GM20000 (cell line): ENCODE measurements around the gene TSPAN18.

Experiments used
- DNase-seq: peaks from one replicate; pipeline ENCODE4 v3.0.0; 2012; ENCODE audit warnings: low spot score
- CTCF ChIP-seq: IDR thresholded peaks from 2 replicates; pipeline ENCODE4 v1.5.1; 2012; ENCODE audit warnings: mild to moderate bottlenecking, control low read depth; ENCODE audit errors: extremely low read depth, missing control alignments

TSPAN18 gene

GRCh38 chr11:44811841-44812448 is 85.2 kb downstream of the TSPAN18 start:
- TF ChIP-seq CTCF: no peak
- DNase-seq: no peak

DNA sequence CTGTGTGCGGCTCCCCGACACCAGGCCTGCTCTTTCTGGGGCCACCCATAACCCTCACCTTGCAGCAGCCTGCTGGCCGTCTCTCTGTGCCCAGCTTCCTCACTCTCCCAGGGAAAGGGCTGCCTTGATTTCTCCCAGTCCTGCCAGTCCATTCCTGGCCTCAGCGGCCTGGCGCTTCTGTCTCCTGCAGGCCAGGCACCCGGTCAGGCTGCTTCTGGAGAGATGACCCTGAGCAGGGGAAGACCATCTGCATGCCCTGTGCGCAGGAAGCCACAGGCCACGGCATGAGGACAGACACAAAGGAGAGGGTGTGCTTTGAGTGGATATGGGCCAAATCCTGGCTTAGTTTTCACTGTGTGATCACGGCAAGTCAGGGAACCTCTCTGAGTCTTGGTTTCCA is 86.2 kb downstream of the TSPAN18 start:
- no peak for DNase-seq
- TF ChIP-seq CTCF: no peak

DNA sequence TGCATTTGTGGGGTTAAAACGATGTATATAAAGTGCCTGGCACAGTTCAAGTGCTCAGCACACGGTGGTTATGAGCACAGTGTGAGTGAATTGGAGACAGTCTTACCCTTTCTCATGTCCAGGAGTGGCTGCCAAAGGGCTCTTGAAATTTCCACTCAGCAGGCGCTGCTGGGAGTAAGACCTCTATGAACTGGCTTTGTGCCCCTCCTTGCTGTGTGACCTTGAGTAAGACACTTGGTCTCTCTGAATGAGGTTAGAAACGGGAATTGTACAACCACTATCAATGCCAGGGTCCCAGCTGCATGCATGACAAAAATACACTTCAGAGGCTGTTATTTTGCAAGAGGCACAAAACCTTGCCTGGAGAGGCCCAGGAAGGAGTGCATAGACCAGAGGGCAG is 86.6 kb downstream of the TSPAN18 start:
- no peak for TF ChIP-seq CTCF
- DNase-seq: no peak

GRCh38 chr11:44814881-44815592 is 88.3 kb downstream of the TSPAN18 start:
- DNase-seq: no peak

GRCh38 chr11:44815917-44816456 is 89.2 kb downstream of the TSPAN18 start:
- no peak for TF ChIP-seq CTCF
- no peak for DNase-seq

More at GRCh38 chr11:44814881-44815592, 88.3 kb downstream of the TSPAN18 start:
- no peak for TF ChIP-seq CTCF

- DNase-seq: no peak
- no peak for TF ChIP-seq CTCF
Measured at GRCh38 chr11:44816761-44817160, 90.0 kb downstream of the TSPAN18 start.

DNA sequence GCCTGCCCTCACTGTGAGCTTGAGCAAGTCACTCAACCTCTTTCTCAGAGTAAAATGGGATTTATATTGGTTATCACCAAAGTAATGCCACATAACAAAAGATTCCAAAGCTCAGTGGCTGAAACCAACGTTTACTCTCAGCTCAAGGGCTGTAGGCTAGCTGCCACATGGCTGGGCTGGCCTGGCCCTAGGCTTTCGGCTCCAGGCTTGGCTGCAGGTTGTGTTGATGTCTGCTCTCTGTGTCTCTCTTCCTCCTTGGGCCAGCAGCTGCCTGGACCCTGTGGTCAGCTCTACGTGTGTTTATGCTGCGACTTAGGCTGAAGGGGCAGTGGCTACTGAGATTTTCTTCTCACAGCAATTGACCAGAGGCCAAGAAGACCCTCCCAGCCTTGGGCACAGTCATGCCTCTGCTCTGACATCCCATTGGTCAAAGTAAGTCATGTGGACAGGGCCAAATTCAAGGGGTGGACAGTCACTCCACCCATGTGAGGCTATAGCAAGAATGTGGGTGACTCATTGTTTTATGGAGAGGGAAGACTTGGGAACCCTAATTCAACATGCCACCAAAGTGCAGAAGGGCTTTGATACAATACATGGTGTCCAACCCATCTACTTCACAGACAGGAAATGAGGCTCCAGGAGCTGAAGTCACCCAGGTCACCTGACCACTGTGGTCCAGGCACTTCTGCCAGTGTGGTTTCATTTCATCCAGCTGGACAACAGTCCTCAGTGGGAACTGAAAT is 90.6 kb downstream of the TSPAN18 start:
- no peak for DNase-seq
- no peak for TF ChIP-seq CTCF
